ENCODE measurements around the gene HPGD.

Gene HPGD

GRCh38 chr4:174495626-174496025, 26.7 kb downstream of the HPGD start:
- TF ChIP-seq TAF1 (IDR thresholded peaks at IDR 0.05; ENCODE audit: low read depth) = no peak
- no peak for TF ChIP-seq TEAD4 (IDR thresholded peaks at IDR 0.05)
- no peak for TF ChIP-seq CEBPB (IDR thresholded peaks at IDR 0.05)
- TF ChIP-seq, protein P1, sequence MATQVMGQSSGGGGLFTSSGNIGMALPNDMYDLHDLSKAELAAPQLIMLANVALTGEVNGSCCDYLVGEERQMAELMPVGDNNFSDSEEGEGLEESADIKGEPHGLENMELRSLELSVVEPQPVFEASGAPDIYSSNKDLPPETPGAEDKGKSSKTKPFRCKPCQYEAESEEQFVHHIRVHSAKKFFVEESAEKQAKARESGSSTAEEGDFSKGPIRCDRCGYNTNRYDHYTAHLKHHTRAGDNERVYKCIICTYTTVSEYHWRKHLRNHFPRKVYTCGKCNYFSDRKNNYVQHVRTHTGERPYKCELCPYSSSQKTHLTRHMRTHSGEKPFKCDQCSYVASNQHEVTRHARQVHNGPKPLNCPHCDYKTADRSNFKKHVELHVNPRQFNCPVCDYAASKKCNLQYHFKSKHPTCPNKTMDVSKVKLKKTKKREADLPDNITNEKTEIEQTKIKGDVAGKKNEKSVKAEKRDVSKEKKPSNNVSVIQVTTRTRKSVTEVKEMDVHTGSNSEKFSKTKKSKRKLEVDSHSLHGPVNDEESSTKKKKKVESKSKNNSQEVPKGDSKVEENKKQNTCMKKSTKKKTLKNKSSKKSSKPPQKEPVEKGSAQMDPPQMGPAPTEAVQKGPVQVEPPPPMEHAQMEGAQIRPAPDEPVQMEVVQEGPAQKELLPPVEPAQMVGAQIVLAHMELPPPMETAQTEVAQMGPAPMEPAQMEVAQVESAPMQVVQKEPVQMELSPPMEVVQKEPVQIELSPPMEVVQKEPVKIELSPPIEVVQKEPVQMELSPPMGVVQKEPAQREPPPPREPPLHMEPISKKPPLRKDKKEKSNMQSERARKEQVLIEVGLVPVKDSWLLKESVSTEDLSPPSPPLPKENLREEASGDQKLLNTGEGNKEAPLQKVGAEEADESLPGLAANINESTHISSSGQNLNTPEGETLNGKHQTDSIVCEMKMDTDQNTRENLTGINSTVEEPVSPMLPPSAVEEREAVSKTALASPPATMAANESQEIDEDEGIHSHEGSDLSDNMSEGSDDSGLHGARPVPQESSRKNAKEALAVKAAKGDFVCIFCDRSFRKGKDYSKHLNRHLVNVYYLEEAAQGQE (IDR thresholded peaks at IDR 0.05; ENCODE audit: low read depth) = no peak
- TF ChIP-seq YY1 (IDR thresholded peaks at IDR 0.05; ENCODE audit: low read depth) = no peak
- TF ChIP-seq, protein P2, sequence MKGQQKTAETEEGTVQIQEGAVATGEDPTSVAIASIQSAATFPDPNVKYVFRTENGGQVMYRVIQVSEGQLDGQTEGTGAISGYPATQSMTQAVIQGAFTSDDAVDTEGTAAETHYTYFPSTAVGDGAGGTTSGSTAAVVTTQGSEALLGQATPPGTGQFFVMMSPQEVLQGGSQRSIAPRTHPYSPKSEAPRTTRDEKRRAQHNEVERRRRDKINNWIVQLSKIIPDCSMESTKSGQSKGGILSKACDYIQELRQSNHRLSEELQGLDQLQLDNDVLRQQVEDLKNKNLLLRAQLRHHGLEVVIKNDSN (IDR thresholded peaks at IDR 0.05) = no peak
- no peak for TF ChIP-seq NFIC (IDR thresholded peaks at IDR 0.05)
- TF ChIP-seq EP300 (IDR thresholded peaks at IDR 0.05; ENCODE audit: borderline replicate concordance) = no peak

- TF ChIP-seq CREB1 (IDR thresholded peaks at IDR 0.05; ENCODE audit: low read depth) (no peak), CEBPB (IDR thresholded peaks at IDR 0.05) (no peak)
Measured at GRCh38 chr4:174494726-174495125, 27.6 kb downstream of the HPGD start.

GRCh38 chr4:174494146-174494545, 28.1 kb downstream of the HPGD start:
- TF ChIP-seq TAF1 (IDR thresholded peaks at IDR 0.05; ENCODE audit: low read depth) (no peak), FOXM1 (IDR thresholded peaks at IDR 0.05; ENCODE audit: borderline replicate concordance, low read depth) (no peak), ZBTB7A (IDR thresholded peaks at IDR 0.05; ENCODE audit: low read depth) (no peak), CREB1 (IDR thresholded peaks at IDR 0.05; ENCODE audit: low read depth) (no peak), RAD21 (IDR thresholded peaks at IDR 0.05; ENCODE audit: low read depth) (no peak), YY1 (IDR thresholded peaks at IDR 0.05; ENCODE audit: low read depth) (no peak), EGR1 (IDR thresholded peaks at IDR 0.05) (no peak), EP300 (IDR thresholded peaks at IDR 0.05; ENCODE audit: borderline replicate concordance) (no peak), CEBPB (IDR thresholded peaks at IDR 0.05) (no peak), TCF12 (IDR thresholded peaks at IDR 0.05; ENCODE audit: low read depth) (no peak), TEAD4 (IDR thresholded peaks at IDR 0.05) (no peak), NFIC (IDR thresholded peaks at IDR 0.05) (no peak)
- TF ChIP-seq, protein P2 (IDR thresholded peaks at IDR 0.05) = no peak
- TF ChIP-seq, protein P1 (IDR thresholded peaks at IDR 0.05; ENCODE audit: low read depth) = no peak
- TF ChIP-seq, protein P3, sequence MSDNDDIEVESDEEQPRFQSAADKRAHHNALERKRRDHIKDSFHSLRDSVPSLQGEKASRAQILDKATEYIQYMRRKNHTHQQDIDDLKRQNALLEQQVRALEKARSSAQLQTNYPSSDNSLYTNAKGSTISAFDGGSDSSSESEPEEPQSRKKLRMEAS (IDR thresholded peaks at IDR 0.05) = no peak

DNA sequence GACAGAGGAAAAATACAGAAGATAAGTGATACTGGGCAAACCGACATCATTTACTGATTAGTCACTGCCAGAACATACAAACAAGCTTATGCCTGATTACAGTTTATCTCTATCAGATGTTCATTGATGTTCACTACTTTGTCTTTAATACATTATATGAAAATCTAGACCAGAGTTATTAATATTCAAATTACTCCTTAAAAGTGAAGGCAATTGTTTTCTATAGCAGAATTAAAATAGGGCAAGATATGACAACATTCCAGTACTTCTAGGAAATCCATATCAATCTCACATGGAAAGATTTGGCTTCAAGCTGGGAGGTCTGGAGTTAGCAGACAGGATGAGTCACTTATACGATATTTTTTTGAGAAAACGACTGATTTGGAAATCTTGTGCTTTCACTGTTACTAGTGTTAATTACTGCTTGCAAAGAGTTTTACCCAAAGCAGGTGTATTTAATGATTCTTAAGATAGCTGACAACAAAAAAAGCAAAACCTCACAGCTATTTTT, 31.8 kb downstream of the HPGD start:
- TF ChIP-seq FOXM1 (IDR thresholded peaks at IDR 0.05; ENCODE audit: borderline replicate concordance, low read depth) = no peak
- TF ChIP-seq, protein P2 (IDR thresholded peaks at IDR 0.05) = no peak
- TF ChIP-seq CREB1 (IDR thresholded peaks at IDR 0.05; ENCODE audit: low read depth) = no peak
- no peak for TF ChIP-seq CEBPB (IDR thresholded peaks at IDR 0.05)

DNA sequence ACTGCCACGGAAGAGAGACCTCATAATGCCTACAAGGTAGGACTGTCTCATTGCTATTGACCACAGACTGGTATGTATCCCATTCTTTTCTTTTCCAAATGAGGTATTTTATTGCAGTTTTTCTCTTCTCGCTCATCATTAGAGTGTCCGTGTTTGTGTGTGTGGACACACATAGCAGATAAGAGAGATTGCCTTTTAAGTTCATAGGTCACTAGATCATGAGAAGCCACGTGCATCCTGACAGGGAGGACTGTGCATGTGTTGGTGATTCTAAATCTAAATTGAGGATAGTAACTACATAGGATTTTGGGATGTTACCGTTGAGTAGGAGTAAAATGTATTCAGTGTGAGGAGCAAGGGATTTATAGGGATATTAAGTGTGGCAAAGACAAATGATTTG, 37.3 kb downstream of the HPGD start:
- no peak for TF ChIP-seq FOXM1 (IDR thresholded peaks at IDR 0.05; ENCODE audit: borderline replicate concordance, low read depth)
- TF ChIP-seq TCF12 (IDR thresholded peaks at IDR 0.05; ENCODE audit: low read depth) = no peak
- TF ChIP-seq CREB1 (IDR thresholded peaks at IDR 0.05; ENCODE audit: low read depth) = no peak
- no peak for TF ChIP-seq CEBPB (IDR thresholded peaks at IDR 0.05)

DNA sequence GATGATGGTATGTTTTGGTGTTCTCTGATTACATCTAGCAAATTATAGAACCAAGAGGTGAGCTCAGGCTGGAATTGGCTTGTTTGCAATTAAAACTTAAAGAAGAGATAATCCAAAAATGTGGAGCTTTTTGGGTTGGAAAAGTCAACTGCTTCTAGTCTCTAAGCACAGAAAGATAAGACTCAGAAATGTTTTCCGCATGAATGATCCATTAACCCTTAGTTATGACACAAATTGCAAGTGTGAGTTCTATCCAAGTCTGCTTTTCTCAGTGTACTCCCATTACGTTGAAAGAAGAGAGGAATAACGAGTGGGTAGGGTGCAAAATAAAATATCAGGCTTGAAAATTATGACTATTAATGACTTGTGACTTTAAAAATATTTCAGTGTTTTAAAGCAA, 38.5 kb downstream of the HPGD start:
- no peak for TF ChIP-seq NFIC (IDR thresholded peaks at IDR 0.05)
- no peak for TF ChIP-seq TCF12 (IDR thresholded peaks at IDR 0.05; ENCODE audit: low read depth)
- TF ChIP-seq TEAD4 (IDR thresholded peaks at IDR 0.05) = no peak

DNA sequence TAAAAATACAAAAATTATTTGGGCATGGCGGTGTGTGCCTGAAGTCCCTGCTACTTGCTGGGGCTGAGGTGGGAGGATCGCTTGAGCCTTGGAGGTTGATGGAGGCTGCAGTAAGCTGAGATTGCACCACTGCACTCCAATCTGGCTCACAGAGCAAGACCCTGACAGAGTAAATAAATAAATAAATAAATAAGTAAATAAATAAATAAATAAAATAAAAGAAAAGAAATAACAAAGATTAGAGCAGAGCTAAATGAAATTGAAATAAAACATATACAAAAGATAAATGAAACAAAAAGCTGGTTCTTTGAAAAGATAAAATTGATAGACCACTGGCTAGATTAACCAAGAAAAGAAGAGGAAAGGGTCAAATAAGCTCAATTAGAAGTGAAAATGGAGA, 43.1 kb downstream of the HPGD start:
- TF ChIP-seq, protein P3 (IDR thresholded peaks at IDR 0.05) = no peak
- no peak for TF ChIP-seq FOXM1 (IDR thresholded peaks at IDR 0.05; ENCODE audit: borderline replicate concordance, low read depth)
- TF ChIP-seq EGR1 (IDR thresholded peaks at IDR 0.05) = no peak
- no peak for TF ChIP-seq ZBTB7A (IDR thresholded peaks at IDR 0.05; ENCODE audit: low read depth)
- no peak for TF ChIP-seq TCF12 (IDR thresholded peaks at IDR 0.05; ENCODE audit: low read depth)
- TF ChIP-seq TEAD4 (IDR thresholded peaks at IDR 0.05) = no peak
- TF ChIP-seq CREB1 (IDR thresholded peaks at IDR 0.05; ENCODE audit: low read depth) = no peak
